ENCODE results near the gene ARFGEF2.
"Not testable (repeated sequence)": the region's sequence is repeated elsewhere in the genome, so short reads cannot be mapped to it uniquely, and the experiment has no call there.

Gene ARFGEF2

DNA sequence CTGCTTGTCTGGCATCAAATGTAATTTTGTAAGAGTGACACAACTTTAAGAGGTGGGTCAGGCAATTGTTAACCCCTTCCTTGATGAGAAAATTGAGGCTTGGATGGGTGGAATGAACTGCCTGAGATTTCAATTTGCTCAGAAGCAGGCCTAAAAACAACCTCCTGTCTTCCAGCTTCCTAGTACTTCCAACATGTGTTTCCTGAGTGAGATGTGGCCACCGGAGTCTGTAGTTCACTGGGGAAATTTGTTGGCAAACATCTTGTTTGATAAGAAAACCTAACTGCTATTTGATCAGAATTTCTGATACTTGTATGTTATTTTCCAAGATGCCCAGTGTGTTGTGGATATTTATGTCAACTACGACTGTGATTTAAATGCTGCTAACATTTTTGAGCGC is 51.3 kb downstream of the ARFGEF2 start:
- TF ChIP-seq, protein P1, sequence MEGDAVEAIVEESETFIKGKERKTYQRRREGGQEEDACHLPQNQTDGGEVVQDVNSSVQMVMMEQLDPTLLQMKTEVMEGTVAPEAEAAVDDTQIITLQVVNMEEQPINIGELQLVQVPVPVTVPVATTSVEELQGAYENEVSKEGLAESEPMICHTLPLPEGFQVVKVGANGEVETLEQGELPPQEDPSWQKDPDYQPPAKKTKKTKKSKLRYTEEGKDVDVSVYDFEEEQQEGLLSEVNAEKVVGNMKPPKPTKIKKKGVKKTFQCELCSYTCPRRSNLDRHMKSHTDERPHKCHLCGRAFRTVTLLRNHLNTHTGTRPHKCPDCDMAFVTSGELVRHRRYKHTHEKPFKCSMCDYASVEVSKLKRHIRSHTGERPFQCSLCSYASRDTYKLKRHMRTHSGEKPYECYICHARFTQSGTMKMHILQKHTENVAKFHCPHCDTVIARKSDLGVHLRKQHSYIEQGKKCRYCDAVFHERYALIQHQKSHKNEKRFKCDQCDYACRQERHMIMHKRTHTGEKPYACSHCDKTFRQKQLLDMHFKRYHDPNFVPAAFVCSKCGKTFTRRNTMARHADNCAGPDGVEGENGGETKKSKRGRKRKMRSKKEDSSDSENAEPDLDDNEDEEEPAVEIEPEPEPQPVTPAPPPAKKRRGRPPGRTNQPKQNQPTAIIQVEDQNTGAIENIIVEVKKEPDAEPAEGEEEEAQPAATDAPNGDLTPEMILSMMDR (IDR thresholded peaks at IDR 0.05; ENCODE audit: low read depth, low read length, poor library complexity, severe bottlenecking), result no peak
- TF ChIP-seq EZH2phosphoT487 (IDR thresholded peaks at IDR 0.05; ENCODE audit: borderline replicate concordance, low read length), result no peak
- Histone ChIP-seq H3K9me2 (replicated peaks; ENCODE audit: control insufficient read depth, low read length) (no peaks in the 10 kb centered on the region), H3K36me3 (ENCODE audit: control insufficient read depth, low read length) (peaks cover 53% of the 10 kb centered on the region), H3K79me2 (ENCODE audit: control insufficient read depth, low read length) (no peaks in the 10 kb centered on the region), H3K4me3 (ENCODE audit: low read length) (no peak overlapping the region), H3K4me1 (ENCODE audit: control insufficient read depth, low read length) (no peaks in the 10 kb centered on the region), H3K27me3 (ENCODE audit: control insufficient read depth, low read length) (no peaks in the 10 kb centered on the region), H3K4me2 (ENCODE audit: low read length) (no peak overlapping the region), H3F3A (ENCODE audit: control insufficient read depth, insufficient read depth) (no peaks in the 10 kb centered on the region), H3K27ac (ENCODE audit: low read depth, low read length) (no peak overlapping the region), H4K20me1 (ENCODE audit: control insufficient read depth, insufficient read depth, low read depth, low read length) (no peaks in the 10 kb centered on the region), H3K9me3 (ENCODE audit: control insufficient read depth, insufficient read depth, low read length) (no peaks in the 10 kb centered on the region)

DNA sequence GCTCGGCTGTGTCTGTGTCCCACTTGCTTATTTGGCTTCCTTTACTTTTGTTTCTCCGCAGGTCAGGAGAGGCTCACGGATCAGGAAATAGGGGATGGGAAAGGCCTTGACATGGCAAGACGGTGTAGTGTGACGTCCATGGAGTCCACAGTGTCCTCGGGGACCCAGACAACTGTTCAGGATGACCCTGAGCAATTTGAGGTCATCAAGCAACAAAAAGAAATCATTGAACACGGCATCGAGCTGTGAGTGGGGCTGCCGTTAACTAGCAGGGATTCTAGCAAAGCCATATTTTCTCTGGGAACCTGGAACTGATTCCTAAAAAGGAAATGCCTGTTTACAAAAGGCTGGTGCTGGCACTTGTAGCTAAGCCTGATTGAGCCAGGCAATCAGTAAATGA is 54.4 kb downstream of the ARFGEF2 start:
- TF ChIP-seq, protein P1 (IDR thresholded peaks at IDR 0.05; ENCODE audit: low read depth, low read length, poor library complexity, severe bottlenecking), result no peak
- no peak for TF ChIP-seq EZH2phosphoT487 (IDR thresholded peaks at IDR 0.05; ENCODE audit: borderline replicate concordance, low read length)
- no peaks in the 10 kb centered on the region for H3K9me3 ChIP-seq (ENCODE audit: control insufficient read depth, insufficient read depth, low read length)
- H3F3A ChIP-seq (ENCODE audit: control insufficient read depth, insufficient read depth), result no peaks in the 10 kb centered on the region

DNA sequence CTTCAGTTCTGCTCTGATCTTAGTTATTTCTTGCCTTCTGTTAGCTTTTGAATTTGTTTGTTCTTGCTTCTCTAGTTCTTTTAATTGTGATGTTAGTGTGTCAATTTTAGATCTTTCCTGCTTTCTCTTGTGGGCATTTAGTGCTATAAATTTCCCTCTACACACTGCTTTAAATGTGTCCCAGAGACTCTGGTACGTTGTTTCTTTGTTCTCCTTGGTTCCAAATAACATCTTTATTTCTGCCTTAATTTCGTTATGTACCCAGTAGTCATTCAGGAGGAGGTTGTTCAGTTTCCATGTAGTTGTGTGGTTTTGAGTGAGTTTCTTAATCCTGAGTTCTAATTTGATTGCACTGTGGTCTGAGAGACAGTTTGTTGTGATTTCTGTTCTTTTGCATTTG is 58.5 kb downstream of the ARFGEF2 start:
- peaks cover 35% of the 10 kb centered on the region for H3K36me3 ChIP-seq (ENCODE audit: control insufficient read depth, low read length)

More for the DNA sequence above, 54.4 kb downstream of the ARFGEF2 start:
- Histone ChIP-seq H3K4me1 (ENCODE audit: control insufficient read depth, low read length) (no peaks in the 10 kb centered on the region), H3K27me3 (ENCODE audit: control insufficient read depth, low read length) (no peaks in the 10 kb centered on the region), H3K27ac (ENCODE audit: low read depth, low read length) (no peak overlapping the region), H3K4me3 (ENCODE audit: low read length) (no peak overlapping the region), H4K20me1 (ENCODE audit: control insufficient read depth, insufficient read depth, low read depth, low read length) (no peaks in the 10 kb centered on the region), H3K36me3 (ENCODE audit: control insufficient read depth, low read length) (peaks cover 33% of the 10 kb centered on the region), H3K79me2 (ENCODE audit: control insufficient read depth, low read length) (no peaks in the 10 kb centered on the region), H3K4me2 (ENCODE audit: low read length) (no peak overlapping the region), H3K9me2 (replicated peaks; ENCODE audit: control insufficient read depth, low read length) (no peaks in the 10 kb centered on the region)

DNA sequence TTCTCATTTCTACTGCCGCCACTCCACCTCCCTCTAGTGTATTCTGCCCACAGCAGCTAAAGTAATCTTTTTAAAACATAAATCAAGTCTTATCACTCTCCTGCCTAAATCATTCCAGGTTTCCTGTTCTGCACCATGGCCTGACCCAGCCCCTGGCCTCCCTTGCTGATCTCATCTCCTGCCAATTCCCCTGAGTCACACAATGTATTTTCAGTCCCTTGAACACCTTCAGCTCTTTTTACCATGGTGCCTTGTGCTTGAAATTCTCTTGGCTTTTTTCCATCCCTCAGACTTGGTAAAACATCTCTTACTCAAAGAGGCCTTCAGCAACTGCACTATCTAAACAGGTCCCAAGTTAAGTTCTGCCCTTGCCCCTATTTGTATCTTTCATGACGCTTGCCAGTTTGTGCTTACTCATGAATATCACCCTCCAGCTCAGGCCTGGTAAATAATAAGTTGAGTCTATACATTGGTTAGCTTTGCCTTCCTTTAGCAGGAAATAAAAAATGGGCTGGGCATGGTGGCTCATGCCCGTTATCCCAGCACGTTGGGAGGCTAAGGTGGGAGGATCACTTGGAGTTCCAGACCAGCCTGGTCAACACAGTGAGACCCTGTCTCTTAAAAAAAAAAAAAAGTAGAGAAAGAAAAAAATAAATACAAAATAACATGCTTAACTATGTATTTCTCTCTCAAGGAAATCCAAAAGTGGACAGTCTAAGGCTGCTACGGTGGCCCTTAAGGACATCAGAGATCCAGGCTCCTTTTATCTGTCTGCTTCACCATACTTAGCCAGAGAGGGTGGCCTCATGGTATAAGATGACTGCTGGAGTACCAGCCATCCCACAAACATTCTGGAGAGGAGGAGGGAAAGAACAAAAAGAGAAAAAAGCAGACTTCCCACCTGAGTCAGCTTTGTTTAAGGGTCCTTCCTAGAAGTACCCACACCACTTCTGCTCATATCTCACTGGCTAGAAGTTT is 62.2 kb downstream of the ARFGEF2 start:
- H3K79me2 ChIP-seq (ENCODE audit: control insufficient read depth, low read length), result no peaks in the 10 kb centered on the region
- no peak overlapping the region for H3K4me2 ChIP-seq (ENCODE audit: low read length)
- no peaks in the 10 kb centered on the region for H3K9me3 ChIP-seq (ENCODE audit: control insufficient read depth, insufficient read depth, low read length)
- H3K27ac ChIP-seq (ENCODE audit: low read depth, low read length), result no peak overlapping the region
- no peaks in the 10 kb centered on the region for H3K27me3 ChIP-seq (ENCODE audit: control insufficient read depth, low read length)
- H3K4me3 ChIP-seq (ENCODE audit: low read length), result no peak overlapping the region
- no peaks in the 10 kb centered on the region for H3F3A ChIP-seq (ENCODE audit: control insufficient read depth, insufficient read depth)
- peaks cover 56% of the 10 kb centered on the region for H3K36me3 ChIP-seq (ENCODE audit: control insufficient read depth, low read length)
- TF ChIP-seq, protein P1 (IDR thresholded peaks at IDR 0.05; ENCODE audit: low read depth, low read length, poor library complexity, severe bottlenecking), result no peak
- TF ChIP-seq EZH2phosphoT487 (IDR thresholded peaks at IDR 0.05; ENCODE audit: borderline replicate concordance, low read length), result no peak
- H3K9me2 ChIP-seq (replicated peaks; ENCODE audit: control insufficient read depth, low read length), result no peaks in the 10 kb centered on the region
- no peaks in the 10 kb centered on the region for H3K4me1 ChIP-seq (ENCODE audit: control insufficient read depth, low read length)
- no peaks in the 10 kb centered on the region for H4K20me1 ChIP-seq (ENCODE audit: control insufficient read depth, insufficient read depth, low read depth, low read length)

More for the DNA sequence above, 58.5 kb downstream of the ARFGEF2 start:
- not testable (repeated sequence) for H3K79me2 ChIP-seq (ENCODE audit: control insufficient read depth, low read length); H4K20me1 ChIP-seq (ENCODE audit: control insufficient read depth, insufficient read depth, low read depth, low read length); H3K4me3 ChIP-seq (ENCODE audit: low read length); H3K9me2 ChIP-seq (replicated peaks; ENCODE audit: control insufficient read depth, low read length); H3F3A ChIP-seq (ENCODE audit: control insufficient read depth, insufficient read depth); H3K27ac ChIP-seq (ENCODE audit: low read depth, low read length); H3K9me3 ChIP-seq (ENCODE audit: control insufficient read depth, insufficient read depth, low read length); H3K4me2 ChIP-seq (ENCODE audit: low read length); H3K4me1 ChIP-seq (ENCODE audit: control insufficient read depth, low read length); H3K27me3 ChIP-seq (ENCODE audit: control insufficient read depth, low read length)
